SU-DHL-6 (cell line): ENCODE data around the gene PEX26.

ENCODE experiments used
- CTCF ChIP-seq: fragments of 200-600 bp; sonication (generic); IDR thresholded peaks from one replicate; pipeline ENCODE4 v1.5.1; 2017; ENCODE audit warnings: antibody characterized with exemption, mild to moderate bottlenecking, low read length, moderate library complexity; ENCODE audit not compliant: insufficient read depth, poor library complexity, severe bottlenecking
- EZH2phosphoT487 ChIP-seq: fragments of 200-600 bp; sonication (generic), shearing (Covaris generic); conservative IDR thresholded peaks from 2 replicates; pipeline ENCODE4 v1.6.1; 2018; ENCODE audit warnings: mild to moderate bottlenecking, antibody characterized with exemption, low read length, moderate library complexity, mixed read lengths

- TF ChIP-seq CTCF: no peak
- TF ChIP-seq EZH2phosphoT487: no peak
These were observed 26.8 kb downstream of the PEX26 start for GRCh38 chr22:18104566-18104965.
